Panc1 (cell line): ENCODE measurements around the gene PLA2G4F. TPM values are rescaled to one million over a fixed set of nuclear protein-coding genes. Genes with fewer than 3 reads are reported as not detected.

ENCODE experiments used
- ATAC-seq: fragments of 200-7000 bp; cut with Tn5 transposase; 2 replicates; pipeline ENCODE4 v1.9.1; 2020; ENCODE audit warnings: mild to moderate bottlenecking, moderate library complexity
- BruUV-seq: library from RNA; stranded (reverse); fragments of 400-500 nt; replicated peaks from 2 replicates; lab custom pipeline; 2021; lab: Mats Ljungman, UMichigan
- CTCF ChIA-PET: fragments of 300-600 bp; sonication (Branson Sonifier 250); formaldehyde crosslinking; loops from one replicate; lab custom pipeline; 2022; ENCODE audit warnings: antibody characterized with exemption; lab: Charles Lee
- POLR2A ChIA-PET: fragments of 300-600 bp; sonication (Branson Sonifier 250); formaldehyde crosslinking; loops from one replicate; lab custom pipeline; 2022; ENCODE audit warnings: antibody characterized with exemption; lab: Charles Lee
- DNase-seq: peaks from one replicate; pipeline ENCODE4 v3.0.0-alpha.2; 2010; ENCODE audit warnings: low read depth, low spot score
- H3K27ac ChIP-seq: 2 replicates; pipeline ENCODE4 v1.5.1; 2011; ENCODE audit warnings: mild to moderate bottlenecking, low read length, inconsistent platforms
- H3K27me3 ChIP-seq: fragments of 200-500 bp; sonication (Bioruptor generic); 2 replicates; pipeline ENCODE4 v1.6.0; 2014; ENCODE audit warnings: low read length, inconsistent platforms; ENCODE audit not compliant: control insufficient read depth, insufficient read depth
- H3K36me3 ChIP-seq: fragments of 200-500 bp; sonication (Bioruptor generic); 2 replicates; pipeline ENCODE4 v1.5.1; 2014; ENCODE audit warnings: inconsistent platforms, mild to moderate bottlenecking, low read length, moderate library complexity; ENCODE audit not compliant: control insufficient read depth, insufficient read depth
- H3K4me1 ChIP-seq: 2 replicates; pipeline ENCODE4 v1.5.1; 2011; ENCODE audit warnings: inconsistent platforms, mild to moderate bottlenecking, low read length, moderate library complexity; ENCODE audit not compliant: control insufficient read depth, insufficient read depth
- H3K4me3 ChIP-seq, 2 experiments: 2 replicates each; pipeline ENCODE4 v1.5.1; 2011 to 2012; ENCODE audit warnings: low read depth in 2 of 2, low read length in 2 of 2, mild to moderate bottlenecking in 2 of 2, inconsistent platforms in 1 of 2, moderate library complexity in 1 of 2
- H3K9me3 ChIP-seq: fragments of 200-500 bp; sonication (Bioruptor generic); 2 replicates; pipeline ENCODE4 v1.5.1; 2014; ENCODE audit warnings: low read depth, mild to moderate bottlenecking, inconsistent platforms, low read length, moderate library complexity; ENCODE audit not compliant: control insufficient read depth, insufficient read depth
- POLR2AphosphoS5 ChIP-seq: IDR thresholded peaks from 2 replicates; pipeline ENCODE4 v1.6.1; 2012; ENCODE audit warnings: mild to moderate bottlenecking, low read depth, low read length, moderate library complexity
- REST ChIP-seq, 2 experiments: IDR thresholded peaks; 2 replicates each; pipeline ENCODE4 v1.6.1; 2011 to 2012; ENCODE audit warnings: low read depth in 2 of 2, control low read depth in 1 of 2, low read length in 1 of 2, mild to moderate bottlenecking in 1 of 2, moderate library complexity in 1 of 2; ENCODE audit not compliant: insufficient read depth in 1 of 2
- SIN3A ChIP-seq: IDR thresholded peaks from 2 replicates; pipeline ENCODE4 v1.6.1; 2012; ENCODE audit warnings: low read depth, mild to moderate bottlenecking, low read length, moderate library complexity, borderline replicate concordance; ENCODE audit not compliant: insufficient read depth
- TCF7L2 ChIP-seq: IDR thresholded peaks from 2 replicates; pipeline ENCODE4 v1.6.1; 2011; ENCODE audit warnings: mild to moderate bottlenecking, low read depth, low read length, inconsistent platforms
- in situ Hi-C: cut with HindIII; loops from 2 replicates; pipeline ENCODE4 v1.10.0; 2016; ENCODE audit warnings: low sequenced_read_pairs, low pct_unique_long_range_greater_than_20kb
- intact Hi-C: fragments of 100-400 bp; cut with micrococcal nuclease; formaldehyde crosslinking; loops from one replicate; pipeline ENCODE4 v1.10.0; 2022; ENCODE audit not compliant: unreplicated experiment
- total RNA-seq: library from RNA; stranded (reverse); gene quantifications from one replicate; pipeline ENCODE4 v1.2.1, GENCODE V29; 2021; ENCODE audit not compliant: unreplicated experiment
- TF ChIP-seq, protein P1 (sequence below): fragments of 450-650 bp; IDR thresholded peaks from 2 replicates; pipeline ENCODE4 v1.5.1; 2017; ENCODE audit warnings: mild to moderate bottlenecking

PLA2G4F gene
- total RNA-seq, 1 experiment from 2014 or later = not detected

- intact Hi-C loops = no loop called here
- DNase-seq (peak; percentile 56), ATAC-seq (peak; percentile 77; the same call in 1 of the 2 replicates)
- H3K9me3 ChIP-seq = no peaks in the 10 kb centered on the region
- H3K4me3 ChIP-seq = no peak overlapping the region
- no peak overlapping the region for H3K27ac ChIP-seq
- in situ Hi-C loops = no loop called here
- ChIA-PET CTCF (no interaction called here), POLR2A (no interaction called here)
- H3K4me1 ChIP-seq = no peaks in the 10 kb centered on the region
- peaks cover 3% of the 10 kb centered on the region; the same call in 1 of the 2 replicates for H3K36me3 ChIP-seq
- no TSS peak for BruUV-seq
- TF ChIP-seq SIN3A = no peak
- TF ChIP-seq POLR2AphosphoS5 = no peak
- H3K27me3 ChIP-seq = no peaks in the 10 kb centered on the region
These were observed 38.1 kb upstream of the PLA2G4F start for GRCh38 chr15:42194513-42194912.

GRCh38 chr15:42193383-42193782 is 36.9 kb upstream of the PLA2G4F start:
- no peak overlapping the region for H3K27ac ChIP-seq
- TSS peak; percentile 25 for BruUV-seq
- no peak for TF ChIP-seq SIN3A
- no peak for TF ChIP-seq POLR2AphosphoS5
- TF ChIP-seq TCF7L2 = no peak
- TF ChIP-seq REST (IDR thresholded peaks at IDR 0.05; ENCODE audit: insufficient read depth in 1 of 2, low read depth in 2 of 2, low read length in 1 of 2) = no peak
- TF ChIP-seq, protein P1, sequence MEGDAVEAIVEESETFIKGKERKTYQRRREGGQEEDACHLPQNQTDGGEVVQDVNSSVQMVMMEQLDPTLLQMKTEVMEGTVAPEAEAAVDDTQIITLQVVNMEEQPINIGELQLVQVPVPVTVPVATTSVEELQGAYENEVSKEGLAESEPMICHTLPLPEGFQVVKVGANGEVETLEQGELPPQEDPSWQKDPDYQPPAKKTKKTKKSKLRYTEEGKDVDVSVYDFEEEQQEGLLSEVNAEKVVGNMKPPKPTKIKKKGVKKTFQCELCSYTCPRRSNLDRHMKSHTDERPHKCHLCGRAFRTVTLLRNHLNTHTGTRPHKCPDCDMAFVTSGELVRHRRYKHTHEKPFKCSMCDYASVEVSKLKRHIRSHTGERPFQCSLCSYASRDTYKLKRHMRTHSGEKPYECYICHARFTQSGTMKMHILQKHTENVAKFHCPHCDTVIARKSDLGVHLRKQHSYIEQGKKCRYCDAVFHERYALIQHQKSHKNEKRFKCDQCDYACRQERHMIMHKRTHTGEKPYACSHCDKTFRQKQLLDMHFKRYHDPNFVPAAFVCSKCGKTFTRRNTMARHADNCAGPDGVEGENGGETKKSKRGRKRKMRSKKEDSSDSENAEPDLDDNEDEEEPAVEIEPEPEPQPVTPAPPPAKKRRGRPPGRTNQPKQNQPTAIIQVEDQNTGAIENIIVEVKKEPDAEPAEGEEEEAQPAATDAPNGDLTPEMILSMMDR = no peak
- in situ Hi-C loops = no loop called here
- POLR2A ChIA-PET = no interaction called here
- H3K4me3 ChIP-seq = no peak overlapping the region
- intact Hi-C loops = no loop called here
- H3K4me1 ChIP-seq = no peaks in the 10 kb centered on the region
- H3K9me3 ChIP-seq = no peaks in the 10 kb centered on the region
- H3K27me3 ChIP-seq = no peaks in the 10 kb centered on the region
- DNase-seq = no peak
- no peak for ATAC-seq
- CTCF ChIA-PET = no interaction called here
- H3K36me3 ChIP-seq = peaks cover 3% of the 10 kb centered on the region; the same call in 1 of the 2 replicates

GRCh38 chr15:42191610-42192346 is 35.3 kb upstream of the PLA2G4F start:
- intact Hi-C loops (no loop called here), in situ Hi-C loops (no loop called here)
- no peak overlapping the region for H3K4me3 ChIP-seq
- ChIA-PET CTCF (interaction anchor here (0.5 kb wide), 1 partner anchor 326 kb away, joined by 4 read pairs; no protein-coding TSS in a partner anchor), POLR2A (interaction anchor here (0.7 kb wide), 1 partner anchor 41 kb away, joined by 3 read pairs; no protein-coding TSS in a partner anchor)
- H3K27me3 ChIP-seq = no peaks in the 10 kb centered on the region
- no peak overlapping the region for H3K27ac ChIP-seq
- no peaks in the 10 kb centered on the region for H3K9me3 ChIP-seq
- ATAC-seq = no peak
- H3K4me1 ChIP-seq = no peaks in the 10 kb centered on the region
- no peak for DNase-seq
- TF ChIP-seq, protein P1 = no peak
- no peak for TF ChIP-seq TCF7L2
- no peak for TF ChIP-seq POLR2AphosphoS5
- no peak for TF ChIP-seq SIN3A
- TF ChIP-seq REST (IDR thresholded peaks at IDR 0.05; ENCODE audit: insufficient read depth in 1 of 2, low read depth in 2 of 2, low read length in 1 of 2) = no peak
- peaks cover 4% of the 10 kb centered on the region for H3K36me3 ChIP-seq
- BruUV-seq = no TSS peak
